ENCODE results near the gene F7.
"Not testable (repeated sequence)": the region's sequence is repeated elsewhere in the genome, so short reads cannot be mapped to it uniquely, and the experiment has no call there.

DNA sequence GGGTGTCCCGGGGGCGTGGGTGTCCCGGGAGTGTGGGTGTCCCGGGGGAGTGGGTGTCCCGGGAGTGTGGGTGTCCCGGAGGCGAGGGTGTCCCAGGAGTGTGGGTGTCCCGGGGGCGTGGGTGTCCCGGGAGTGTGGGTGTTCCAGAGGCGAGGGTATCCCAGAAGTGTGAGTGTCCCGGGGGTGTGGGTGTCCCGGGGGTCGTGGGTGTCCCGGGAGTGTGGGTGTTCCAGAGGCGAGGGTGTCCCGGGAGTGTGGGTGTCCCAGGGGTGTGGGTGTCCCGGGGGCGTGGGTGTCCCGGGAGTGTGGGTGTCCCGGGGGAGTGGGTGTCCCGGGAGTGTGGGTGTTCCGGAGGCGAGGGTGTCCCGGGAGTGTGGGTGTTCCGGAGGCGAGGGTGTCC, 2.9 kb downstream of the F7 start:
- not testable (repeated sequence) for TF ChIP-seq POLR2A (IDR thresholded peaks at IDR 0.05)
- TF ChIP-seq, protein P1, sequence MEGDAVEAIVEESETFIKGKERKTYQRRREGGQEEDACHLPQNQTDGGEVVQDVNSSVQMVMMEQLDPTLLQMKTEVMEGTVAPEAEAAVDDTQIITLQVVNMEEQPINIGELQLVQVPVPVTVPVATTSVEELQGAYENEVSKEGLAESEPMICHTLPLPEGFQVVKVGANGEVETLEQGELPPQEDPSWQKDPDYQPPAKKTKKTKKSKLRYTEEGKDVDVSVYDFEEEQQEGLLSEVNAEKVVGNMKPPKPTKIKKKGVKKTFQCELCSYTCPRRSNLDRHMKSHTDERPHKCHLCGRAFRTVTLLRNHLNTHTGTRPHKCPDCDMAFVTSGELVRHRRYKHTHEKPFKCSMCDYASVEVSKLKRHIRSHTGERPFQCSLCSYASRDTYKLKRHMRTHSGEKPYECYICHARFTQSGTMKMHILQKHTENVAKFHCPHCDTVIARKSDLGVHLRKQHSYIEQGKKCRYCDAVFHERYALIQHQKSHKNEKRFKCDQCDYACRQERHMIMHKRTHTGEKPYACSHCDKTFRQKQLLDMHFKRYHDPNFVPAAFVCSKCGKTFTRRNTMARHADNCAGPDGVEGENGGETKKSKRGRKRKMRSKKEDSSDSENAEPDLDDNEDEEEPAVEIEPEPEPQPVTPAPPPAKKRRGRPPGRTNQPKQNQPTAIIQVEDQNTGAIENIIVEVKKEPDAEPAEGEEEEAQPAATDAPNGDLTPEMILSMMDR (IDR thresholded peaks at IDR 0.05 in 8 of 11, conservative IDR thresholded peaks at IDR 0.05 in 3 of 11), result not testable (repeated sequence)

Measured in spleen (tissue), 7 donors.